Fibroblast of the aortic adventitia (primary cell): Measurements from ENCODE around the gene OR2B6. TPM values are rescaled to one million over a fixed set of nuclear protein-coding genes. Genes with fewer than 3 reads are reported as not detected.
"Not testable (repeated sequence)": the region's sequence is repeated elsewhere in the genome, so short reads cannot be mapped to it uniquely, and the experiment has no call there.

Experiments used
- DNase-seq: peaks from one replicate; pipeline ENCODE4 v3.0.0-alpha.2; 2010; ENCODE audit warnings: low read depth
- H3K4me3 ChIP-seq: 2 replicates; pipeline ENCODE4 v1.5.1; 2011; ENCODE audit warnings: low read depth, mild to moderate bottlenecking, control low read depth, low read length, moderate library complexity
- CTCF ChIP-seq: IDR thresholded peaks from 2 replicates; pipeline ENCODE4 v1.5.1; 2011; ENCODE audit warnings: mild to moderate bottlenecking, low read length, control low read depth, inconsistent platforms; ENCODE audit not compliant: insufficient read depth
- total RNA-seq: library from RNA; depleted of rRNA; stranded (reverse); fragments of >200 nt; gene quantifications from 2 replicates; pipeline ENCODE4 v1.2.3, GENCODE V29; 2012; ENCODE audit warnings: low replicate concordance

The OR2B6 gene
- total RNA-seq, result not detected in 2 replicates

- DNase-seq, result no peak
- no peak for TF ChIP-seq CTCF
- no peak within 1 kb of the TSS for H3K4me3 ChIP-seq
These were observed at the start of gene OR2B6 for GRCh38 chr6:27956941-27957340. Gene OR2B6, plus strand, starts transcription at chr6:27957241. Its CDS starts 0 bp downstream, at chr6:27957241.

- no peak for TF ChIP-seq CTCF
- H3K4me3 ChIP-seq, result no peak overlapping the region
- DNase-seq, result no peak
These were observed 49.0 kb upstream of the OR2B6 start for GRCh38 chr6:27908017-27908416.

- no peak for TF ChIP-seq CTCF
- no peak within 1 kb of the TSS for H3K4me3 ChIP-seq
- DNase-seq, result no peak
These were observed 45.0 kb upstream of the OR2B6 start, which contains the start of gene OR2B2 for GRCh38 chr6:27911956-27912446. Gene OR2B2, minus strand, starts transcription at chr6:27912396. Its CDS starts 77 bp downstream, at chr6:27912319.

GRCh38 chr6:27922949-27923348, 34.1 kb upstream of the OR2B6 start:
- DNase-seq, result no peak
- no peak for TF ChIP-seq CTCF
- H3K4me3 ChIP-seq, result no peak overlapping the region

GRCh38 chr6:27924179-27924578, 32.9 kb upstream of the OR2B6 start:
- TF ChIP-seq CTCF, result no peak
- DNase-seq, result no peak
- H3K4me3 ChIP-seq, result no peak overlapping the region

- not testable (repeated sequence) for H3K4me3 ChIP-seq, DNase-seq
These were observed 29.0 kb upstream of the OR2B6 start for GRCh38 chr6:27928041-27928440.

GRCh38 chr6:27929930-27930329, 27.1 kb upstream of the OR2B6 start:
- DNase-seq, result not testable (repeated sequence)

GRCh38 chr6:27931209-27931608, 25.8 kb upstream of the OR2B6 start:
- H3K4me3 ChIP-seq, result no peak overlapping the region
- TF ChIP-seq CTCF, result no peak
- no peak for DNase-seq

More at GRCh38 chr6:27929930-27930329, 27.1 kb upstream of the OR2B6 start:
- H3K4me3 ChIP-seq, result not testable (repeated sequence)
